ENCODE data around the gene CENPX. TPM values are rescaled to one million over a fixed set of nuclear protein-coding genes. Genes with fewer than 3 reads are reported as not detected.

The CENPX gene
- total and polyA plus RNA-seq, 2 of the 13 experiments (the other 11 are each of a cell fraction or from before 2014, with no cell fraction given): 92.7 to 170 TPM

- TF ChIP-seq TAF15 (IDR thresholded peaks at IDR 0.05; ENCODE audit: low read depth, low read length, poor library complexity, severe bottlenecking) (peak; percentile 79), ZNF337 (CRISPR knock-in tag; IDR thresholded peaks at IDR 0.05; ENCODE audit: borderline replicate concordance, low read depth) (no peak), ZBED4 (CRISPR knock-in tag; IDR thresholded peaks at IDR 0.05; ENCODE audit: borderline replicate concordance) (peak; percentile 50; the same call in 1 of the 2 replicates), ZNF770 (CRISPR knock-in tag; IDR thresholded peaks at IDR 0.05) (no peak), ZNF580 (CRISPR knock-in tag; IDR thresholded peaks at IDR 0.05; ENCODE audit: borderline replicate concordance, low read depth) (no peak), SNAPC5 (CRISPR knock-in tag; IDR thresholded peaks at IDR 0.05; ENCODE audit: borderline replicate concordance) (peak; percentile 93; the same call in 1 of the 2 replicates), EP300 (IDR thresholded peaks at IDR 0.05; ENCODE audit: low read depth in 2 of 2, low read length in 2 of 2) (peak; percentile 23 to 69; a peak in 3 of 4 replicates), EP300 (CRISPR knock-in tag; IDR thresholded peaks at IDR 0.05; ENCODE audit: borderline replicate concordance) (no peak), MZF1 (CRISPR knock-in tag; IDR thresholded peaks at IDR 0.05; ENCODE audit: borderline replicate concordance) (no peak), ZNF142 (CRISPR knock-in tag; IDR thresholded peaks at IDR 0.05) (no peak), FOXP1 (IDR thresholded peaks at IDR 0.05) (no peak), FOXP1 (CRISPR knock-in tag; IDR thresholded peaks at IDR 0.05) (0 out of 2 replicates have a peak, but pooled peaks have one; percentile 29), ZNF841 (CRISPR knock-in tag; IDR thresholded peaks at IDR 0.05; ENCODE audit: borderline replicate concordance) (no peak), DRAP1 (CRISPR knock-in tag; IDR thresholded peaks at IDR 0.05) (peak; percentile 46; the same call in 1 of the 2 replicates), ZNF709 (CRISPR knock-in tag; IDR thresholded peaks at IDR 0.05) (peak; percentile 93), GZF1 (CRISPR knock-in tag; IDR thresholded peaks at IDR 0.05) (0 out of 2 replicates have a peak, but pooled peaks have one; percentile 46)
These were observed 45.4 kb downstream of the CENPX start, which contains the start of gene ASPSCR1 (continued) for GRCh38 chr17:81977211-81977808.

All from HepG2 (cell line).